Heart left ventricle (tissue), 16 donors: ENCODE data around the gene SLC26A4. TPM values are rescaled to one million over a fixed set of nuclear protein-coding genes. Genes with fewer than 3 reads are reported as not detected.

Source experiments
- ATAC-seq, 4 donors: fragments of 200-7000 bp; cut with Tn5 transposase; one replicate each; pipeline ENCODE4 v1.9.1; 2020 to 2022; ENCODE audit warnings: moderate library complexity in 4 of 4, mild to moderate bottlenecking in 3 of 4, moderate number of reproducible peaks in 1 of 4
- DNase-seq, 5 donors: peaks; one replicate each; pipeline ENCODE4 v3.0.0-alpha.2; 2020
- H3K27ac ChIP-seq, 12 donors: fragments of 200-600 bp; sonication (generic) in 4 of 12; one replicate each; pipeline versions ENCODE4 v1.5.0 to v1.8.0; 2016 to 2022; ENCODE audit warnings: mild to moderate bottlenecking in 2 of 12
- H3K27me3 ChIP-seq, 9 donors: fragments of 200-600 bp; sonication (generic) in 2 of 9; one replicate each; pipeline versions ENCODE4 v1.5.1 to v1.8.0; 2016 to 2022; ENCODE audit warnings: mild to moderate bottlenecking in 3 of 9
- H3K36me3 ChIP-seq, 9 donors: fragments of 200-600 bp; sonication (generic) in 2 of 9; one replicate each; pipeline versions ENCODE4 v1.5.0 to v1.8.0; 2018 to 2022; ENCODE audit warnings: mild to moderate bottlenecking in 2 of 9
- H3K4me1 ChIP-seq, 12 donors: fragments of 200-600 bp; sonication (generic) in 4 of 12; one replicate each; pipeline versions ENCODE4 v1.5.0 to v1.8.0; 2016 to 2022; ENCODE audit warnings: mild to moderate bottlenecking in 3 of 12
- H3K4me3 ChIP-seq, 12 donors: fragments of 200-600 bp; sonication (generic) in 4 of 12; one replicate each; pipeline versions ENCODE4 v1.5.0 to v1.8.0; 2017 to 2022; ENCODE audit warnings: mild to moderate bottlenecking in 9 of 12, moderate library complexity in 4 of 12
- H3K9me3 ChIP-seq, 12 donors: fragments of 200-600 bp; sonication (generic) in 4 of 12; one replicate each; pipeline versions ENCODE4 v1.5.0 to v1.8.0; 2016 to 2022; ENCODE audit warnings: mild to moderate bottlenecking in 1 of 12
- CTCF ChIP-seq, 12 donors: fragments of 200-600 bp; sonication (generic) in 4 of 12; IDR thresholded peaks; one replicate each; pipeline versions ENCODE4 v1.5.0 to v1.8.0; 2018 to 2022; ENCODE audit warnings: antibody characterized with exemption in 12 of 12, mild to moderate bottlenecking in 5 of 12
- POLR2A ChIP-seq, 2 donors: fragments of 450-650 bp; IDR thresholded peaks; one replicate each; pipeline ENCODE4 v1.6.1; 2017; ENCODE audit warnings: antibody characterized with exemption in 2 of 2, mild to moderate bottlenecking in 2 of 2, moderate library complexity in 2 of 2
- WGBS, 4 donors: extraction: QIAGEN DNeasy Blood & Tissue Kit in 2 of 4; methylation state at CpG; one replicate each; pipeline versions ENCODE4 v1.1.5 to v1.1.7; 2013 to 2018; 5-methylcytosine and 5-hydroxymethylcytosine counted together
- intact Hi-C, 10 donors: fragments of 100-400 bp; cut with DNase I; formaldehyde crosslinking; loops; one replicate each; pipeline versions ENCODE4 v1.11.1 to v1.14.2; 2022
- polyA plus RNA-seq, 2 donors: library from polyadenylated mRNA; stranded (reverse); fragments of 200-250 nt; gene quantifications; one replicate each; pipeline ENCODE4 v1.2.3, GENCODE V29; 2013
- total RNA-seq, 9 donors: library from RNA; depleted of rRNA in 2 of 9; stranded (reverse); fragments of >200 nt in 2 of 9; fragmentation: NEBNext Ultra II Directional in 3 of 9; extraction: Animal tissue kit (Norgen Biotek cat#: 25700) in 3 of 9; gene quantifications; one replicate each; pipeline versions ENCODE4 v1.1.0 to v1.2.4, GENCODE V29; 2016 to 2023
- donor health status: ischemic (EF 13 %, LVEDD 7.1; RV severe dilation, severe dysfunction).
- donor health status: healthy with polysubstance abuse.
- donor health status: DM: no; HTN: yes; CAD: no.
- donor health status: DM: no; HTN: no; CAD: no.
- donor health status: ischemic (EF 25% LVEDD 6.9; RV normal size, moderate dysfunction).
- donor health status: ischemic (EF 25% LVEDD 5.7; RV mildly dilated, moderate dysfunction).
- donor health status: healthy.
- donor health status: DM: yes; HTN: yes; CAD: no.
- donor health status: ischemic (EF 35%, LVEDD 5.7; RV mildly dilated, moderate dysfunction).
- donor health status: nonischemic (EF 11% LVEDD 7.7; RV severe dilation, severe dysfunction).
- donor health status: DM: yes; HTN: yes; CAD: no.
- donor health status: PGD.
- donor health status: ischemic (EF 29% LVEDD 5.4; RV normal size, mild dysfunction).
- donor health status: nonischemic (EF 23%, LVEDD 6.1; RV moderate dilation, normal function).

SLC26A4 gene
- total and polyA plus RNA-seq, 11 donors, result 0.19 to 1.8 (median 0.42) TPM

- H3K27ac ChIP-seq, result no peak overlapping the region
- TF ChIP-seq CTCF (IDR thresholded peaks at IDR 0.05), result no peak
- TF ChIP-seq POLR2A (IDR thresholded peaks at IDR 0.05), result no peak
- no peaks in the 10 kb centered on the region for H3K9me3 ChIP-seq
- DNase-seq, result no peak
- WGBS, 4 donors, result 59 to 86% (median 69%) methylated on average over 3 of the region's 3 CpGs
- no peaks in the 10 kb centered on the region for H3K36me3 ChIP-seq
- peaks cover 0 to 8% (median 0%) of the 10 kb centered on the region in 12 donors for H3K4me1 ChIP-seq
- no peaks in the 10 kb centered on the region for H3K27me3 ChIP-seq
- no peak overlapping the region for H3K4me3 ChIP-seq
- intact Hi-C loops, result no loop called here
- ATAC-seq, result no peak
Observed at GRCh38 chr7:107703872-107704271, 43.2 kb downstream of the SLC26A4 start.

- no peaks in the 10 kb centered on the region for H3K4me1 ChIP-seq
- 94 to 98% (median 96%) methylated on average over 2 of the region's 2 CpGs for WGBS, 4 donors
- intact Hi-C loops, result no loop called here
- no peaks in the 10 kb centered on the region for H3K36me3 ChIP-seq
- no peak overlapping the region for H3K27ac ChIP-seq
- TF ChIP-seq POLR2A (IDR thresholded peaks at IDR 0.05), result no peak
- no peak for TF ChIP-seq CTCF (IDR thresholded peaks at IDR 0.05)
- H3K4me3 ChIP-seq, result no peak overlapping the region
- ATAC-seq, result no peak
- DNase-seq, result no peak
- H3K9me3 ChIP-seq, result no peaks in the 10 kb centered on the region
- H3K27me3 ChIP-seq, result no peaks in the 10 kb centered on the region
Observed at GRCh38 chr7:107708956-107709355, 48.3 kb downstream of the SLC26A4 start.

- no peak for DNase-seq
- no peaks in the 10 kb centered on the region for H3K9me3 ChIP-seq
- no peaks in the 10 kb centered on the region for H3K36me3 ChIP-seq
- intact Hi-C loops, result no loop called here
- no peaks in the 10 kb centered on the region for H3K27me3 ChIP-seq
- H3K4me1 ChIP-seq, result no peaks in the 10 kb centered on the region
- ATAC-seq, result no peak
- H3K4me3 ChIP-seq, result no peak overlapping the region
- WGBS, 4 donors, result 86 to 94% (median 91%) methylated on average over 1 of the region's 1 CpG
- TF ChIP-seq POLR2A (IDR thresholded peaks at IDR 0.05) (no peak), CTCF (IDR thresholded peaks at IDR 0.05) (no peak)
- H3K27ac ChIP-seq, result no peak overlapping the region
Observed at GRCh38 chr7:107711301-107711700, 50.7 kb downstream of the SLC26A4 start.

- H3K36me3 ChIP-seq, result no peaks in the 10 kb centered on the region
- DNase-seq (no peak), ATAC-seq (no peak)
- no peaks in the 10 kb centered on the region for H3K9me3 ChIP-seq
- H3K4me1 ChIP-seq, result no peaks in the 10 kb centered on the region
- intact Hi-C loops, result no loop called here
- H3K4me3 ChIP-seq, result no peak overlapping the region
- H3K27ac ChIP-seq, result no peak overlapping the region
- H3K27me3 ChIP-seq, result no peaks in the 10 kb centered on the region
- 61 to 81% (median 73%) methylated on average over 1 of the region's 1 CpG for WGBS, 4 donors
- TF ChIP-seq CTCF (IDR thresholded peaks at IDR 0.05), result no peak
- TF ChIP-seq POLR2A (IDR thresholded peaks at IDR 0.05), result no peak
Observed at GRCh38 chr7:107712025-107712424, 51.4 kb downstream of the SLC26A4 start.
